Parathyroid adenoma (tissue), 2 donors: ENCODE data around the gene OPCML.

Source experiments
- H2AFZ ChIP-seq: fragments of 300-600 bp; sonication (generic); one replicate; pipeline ENCODE4 v1.7.0; 2017; ENCODE audit warnings: antibody characterized with exemption, mild to moderate bottlenecking
- H3K27ac ChIP-seq: fragments of 300-600 bp; sonication (generic); one replicate; pipeline ENCODE4 v1.7.0; 2017
- H3K27me3 ChIP-seq: fragments of 300-600 bp; sonication (generic); one replicate; pipeline ENCODE4 v1.7.0; 2017; ENCODE audit warnings: low read length; ENCODE audit not compliant: control insufficient read depth, insufficient read depth
- H3K36me3 ChIP-seq: fragments of 300-600 bp; sonication (generic); one replicate; pipeline ENCODE4 v1.7.0; 2017; ENCODE audit warnings: low read length; ENCODE audit not compliant: control insufficient read depth, insufficient read depth
- H3K4me1 ChIP-seq: fragments of 300-600 bp; sonication (generic); one replicate; pipeline ENCODE4 v1.7.0; 2017; ENCODE audit warnings: control low read depth
- H3K4me2 ChIP-seq: fragments of 300-600 bp; sonication (generic); one replicate; pipeline ENCODE4 v1.7.0; 2017; ENCODE audit warnings: low read length
- H3K4me3 ChIP-seq: fragments of 300-600 bp; sonication (generic); one replicate; pipeline ENCODE4 v1.7.0; 2017; ENCODE audit warnings: low read depth, low read length
- H3K79me2 ChIP-seq: fragments of 300-600 bp; sonication (generic); one replicate; pipeline ENCODE4 v1.7.0; 2017; ENCODE audit warnings: control low read depth
- H3K9ac ChIP-seq: fragments of 300-600 bp; sonication (generic); one replicate; pipeline ENCODE4 v1.7.0; 2017; ENCODE audit warnings: mild to moderate bottlenecking
- H3K9me3 ChIP-seq: fragments of 300-600 bp; sonication (generic); one replicate; pipeline ENCODE4 v1.7.0; 2017; ENCODE audit warnings: low read length; ENCODE audit not compliant: control insufficient read depth
- CTCF ChIP-seq: fragments of 300-600 bp; sonication (generic); IDR thresholded peaks from one replicate; pipeline ENCODE4 v1.7.0; 2017; ENCODE audit warnings: antibody characterized with exemption, mild to moderate bottlenecking
- donor health status: primary hyperparathyroidism.

Gene OPCML

GRCh38 chr11:133258751-133259150, 273.6 kb downstream of the OPCML start:
- Histone ChIP-seq H3K27me3 (no peaks in the 10 kb centered on the region), H2AFZ (no peak overlapping the region), H3K4me2 (no peak overlapping the region), H3K27ac (no peak overlapping the region), H3K4me1 (no peaks in the 10 kb centered on the region), H3K9ac (no peak overlapping the region), H3K9me3 (no peaks in the 10 kb centered on the region), H3K36me3 (no peaks in the 10 kb centered on the region), H3K4me3 (no peak overlapping the region), H3K79me2 (no peaks in the 10 kb centered on the region)
- TF ChIP-seq CTCF = no peak

GRCh38 chr11:133254601-133255000, 277.7 kb downstream of the OPCML start:
- Histone ChIP-seq H3K9ac (no peak overlapping the region), H3K36me3 (no peaks in the 10 kb centered on the region), H3K4me2 (no peak overlapping the region), H3K27ac (no peak overlapping the region), H3K27me3 (no peaks in the 10 kb centered on the region), H3K9me3 (no peaks in the 10 kb centered on the region), H3K79me2 (no peaks in the 10 kb centered on the region), H2AFZ (no peak overlapping the region), H3K4me1 (no peaks in the 10 kb centered on the region), H3K4me3 (no peak overlapping the region)
- no peak for TF ChIP-seq CTCF

DNA sequence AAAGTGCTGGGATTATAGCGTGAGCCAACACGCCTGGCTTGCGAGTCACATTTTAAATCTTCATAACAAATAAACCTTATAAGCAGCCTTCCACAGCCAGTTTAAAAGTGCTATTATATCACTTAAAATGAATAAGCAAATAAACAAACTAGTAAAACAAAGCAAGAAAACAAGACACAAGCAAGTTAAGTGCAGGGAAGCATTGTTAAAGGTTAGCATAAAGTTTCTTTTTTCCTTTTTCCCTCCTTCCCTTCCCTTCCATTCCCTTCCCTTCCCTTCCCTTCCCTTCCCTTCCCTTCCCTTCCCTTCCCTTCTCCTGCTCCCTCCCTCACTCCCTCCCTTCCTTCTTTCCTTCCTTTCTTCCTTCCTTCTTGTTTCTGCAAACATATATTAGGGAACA, 278.7 kb downstream of the OPCML start:
- Histone ChIP-seq H3K79me2 (no peaks in the 10 kb centered on the region), H3K36me3 (no peaks in the 10 kb centered on the region), H3K27me3 (no peaks in the 10 kb centered on the region), H3K4me1 (no peaks in the 10 kb centered on the region), H3K9me3 (no peaks in the 10 kb centered on the region), H2AFZ (no peak overlapping the region), H3K9ac (no peak overlapping the region), H3K4me2 (no peak overlapping the region), H3K4me3 (no peak overlapping the region), H3K27ac (no peak overlapping the region)
- TF ChIP-seq CTCF = no peak

DNA sequence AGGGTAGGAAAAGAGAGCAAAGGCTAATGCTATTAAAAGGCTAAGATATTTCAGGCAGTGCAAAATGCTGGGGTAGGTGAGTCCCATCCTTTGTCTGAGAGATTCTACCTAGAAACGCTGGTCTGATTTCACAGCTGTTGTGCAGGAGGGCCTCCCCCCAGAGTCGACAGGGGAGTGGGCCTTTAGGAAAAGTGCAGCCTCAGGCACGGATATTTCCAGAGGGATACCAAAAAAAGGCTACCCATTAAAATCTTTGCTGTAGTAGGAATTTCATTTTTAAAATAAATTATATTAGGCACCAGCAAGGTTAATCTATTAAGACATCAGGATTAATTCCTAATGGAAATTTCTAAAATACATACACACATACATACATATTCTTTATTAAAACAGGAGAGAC, 280.5 kb downstream of the OPCML start:
- H3K9me3 ChIP-seq = no peaks in the 10 kb centered on the region
- no peak for TF ChIP-seq CTCF
- no peak overlapping the region for H3K27ac ChIP-seq
- no peaks in the 10 kb centered on the region for H3K79me2 ChIP-seq
- no peak overlapping the region for H2AFZ ChIP-seq
- H3K4me3 ChIP-seq = no peak overlapping the region
- no peak overlapping the region for H3K4me2 ChIP-seq
- H3K4me1 ChIP-seq = no peaks in the 10 kb centered on the region
- no peaks in the 10 kb centered on the region for H3K36me3 ChIP-seq
- H3K27me3 ChIP-seq = no peaks in the 10 kb centered on the region
- H3K9ac ChIP-seq = no peak overlapping the region

- Histone ChIP-seq H2AFZ (no peak overlapping the region), H3K4me2 (no peak overlapping the region), H3K27me3 (no peaks in the 10 kb centered on the region), H3K4me3 (no peak overlapping the region), H3K27ac (no peak overlapping the region), H3K4me1 (no peaks in the 10 kb centered on the region), H3K9ac (no peak overlapping the region), H3K79me2 (no peaks in the 10 kb centered on the region), H3K9me3 (no peaks in the 10 kb centered on the region), H3K36me3 (no peaks in the 10 kb centered on the region)
- TF ChIP-seq CTCF = no peak
Observed at GRCh38 chr11:133249530-133249929, 282.8 kb downstream of the OPCML start.
